NCI-H748 treated with DMSO at 0.1 percent for 48 hours (cell line): ENCODE results near the gene TAAR5.
"Not testable (repeated sequence)": the region's sequence is repeated elsewhere in the genome, so short reads cannot be mapped to it uniquely, and the experiment has no call there.

ENCODE experiments used
- DNase-seq: peaks from one replicate; lab custom pipeline; 2025; lab: John Stamatoyannopoulos, UW

Gene TAAR5

DNA sequence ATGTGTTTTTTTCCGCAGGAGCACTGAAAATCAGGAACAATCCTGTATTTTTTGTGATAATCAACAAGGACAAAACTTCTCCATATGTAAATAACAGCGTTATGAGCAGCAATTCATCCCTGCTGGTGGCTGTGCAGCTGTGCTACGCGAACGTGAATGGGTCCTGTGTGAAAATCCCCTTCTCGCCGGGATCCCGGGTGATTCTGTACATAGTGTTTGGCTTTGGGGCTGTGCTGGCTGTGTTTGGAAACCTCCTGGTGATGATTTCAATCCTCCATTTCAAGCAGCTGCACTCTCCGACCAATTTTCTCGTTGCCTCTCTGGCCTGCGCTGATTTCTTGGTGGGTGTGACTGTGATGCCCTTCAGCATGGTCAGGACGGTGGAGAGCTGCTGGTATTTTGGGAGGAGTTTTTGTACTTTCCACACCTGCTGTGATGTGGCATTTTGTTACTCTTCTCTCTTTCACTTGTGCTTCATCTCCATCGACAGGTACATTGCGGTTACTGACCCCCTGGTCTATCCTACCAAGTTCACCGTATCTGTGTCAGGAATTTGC, 19.2 kb downstream of the TAAR5 start, which contains the start of gene TAAR6:
Gene TAAR6, plus strand, starts transcription at position 102 of the 557 bp plus-strand sequence. Its CDS starts 0 bp downstream, at position 102.
- DNase-seq, result no peak

GRCh38 chr6:132569170-132569569, 20.4 kb downstream of the TAAR5 start:
- no peak for DNase-seq

DNA sequence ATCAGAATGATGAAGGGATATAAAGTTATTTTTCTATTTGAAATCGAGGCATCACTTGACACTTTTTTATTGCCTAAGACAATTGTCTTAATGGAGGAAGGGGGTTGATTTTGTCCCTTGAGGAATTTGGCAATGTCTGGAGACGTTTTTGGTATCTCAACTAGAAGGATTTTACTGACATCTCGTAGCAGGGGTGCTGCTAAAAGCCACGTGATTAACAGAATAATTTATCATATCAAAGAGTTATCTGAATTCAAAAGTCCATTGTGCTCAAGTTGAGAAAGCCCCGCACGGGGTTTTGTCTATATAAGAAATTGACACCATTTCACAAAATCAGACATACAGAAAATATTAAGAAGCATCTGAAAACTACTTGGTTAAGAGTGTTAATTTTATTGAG, 20.9 kb downstream of the TAAR5 start:
- no peak for DNase-seq

DNA sequence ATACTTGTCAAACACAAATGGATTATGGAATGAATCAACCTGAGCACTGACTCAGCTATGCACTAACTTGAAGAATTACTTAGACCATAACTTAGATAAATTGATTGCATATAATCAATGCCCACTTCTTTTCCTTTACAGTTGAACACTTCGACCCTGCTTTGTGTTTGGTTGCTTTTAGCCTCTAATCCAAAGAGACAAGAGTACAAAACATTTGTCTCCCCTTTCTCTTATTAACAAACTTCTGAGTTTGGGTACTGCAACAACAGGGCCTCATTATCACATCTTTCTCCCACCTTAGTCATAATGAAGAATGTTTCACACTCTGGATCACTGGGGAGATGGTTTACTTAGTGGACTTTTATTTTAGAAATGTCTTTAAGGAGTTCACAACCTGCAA, 22.0 kb downstream of the TAAR5 start:
- DNase-seq, result no peak

DNA sequence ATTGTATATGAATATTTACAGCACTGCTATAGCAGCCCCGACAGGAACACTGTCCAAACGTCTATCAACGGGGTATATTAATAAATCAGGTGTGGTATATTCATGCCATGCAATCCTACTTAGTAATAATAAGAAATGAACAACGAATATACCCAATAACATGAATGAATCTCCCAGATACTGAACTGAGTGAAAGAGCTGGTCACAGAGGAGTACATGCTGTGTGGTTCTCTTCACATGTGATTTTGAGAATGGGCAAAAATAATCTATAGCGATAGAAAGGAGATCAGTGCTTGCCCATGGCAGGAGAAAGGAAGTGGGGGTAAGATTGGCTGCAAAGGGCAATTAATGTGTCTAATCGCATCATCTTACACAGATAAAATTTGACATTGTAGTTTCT, 23.1 kb downstream of the TAAR5 start:
- no peak for DNase-seq

DNA sequence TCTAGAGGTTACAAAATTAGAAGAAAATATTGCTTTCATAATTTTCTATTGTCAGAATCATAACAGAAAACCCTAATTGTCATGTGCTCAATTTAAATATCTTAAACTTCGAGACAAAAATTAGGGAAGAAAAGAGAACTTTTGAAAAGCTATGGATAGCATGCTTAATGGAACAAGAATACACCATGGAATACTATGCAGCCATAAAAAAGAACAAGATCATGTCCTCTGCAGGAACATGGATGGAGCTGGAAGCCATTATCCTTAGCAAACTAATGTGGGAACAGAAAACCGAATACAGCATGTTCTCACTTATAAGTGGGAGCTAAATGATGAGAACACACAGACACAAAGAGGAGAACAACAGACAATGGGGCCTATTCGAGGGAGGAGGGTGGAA, 29.5 kb downstream of the TAAR5 start:
- not testable (repeated sequence) for DNase-seq

- DNase-seq, result no peak
Measured at GRCh38 chr6:132552372-132552771, 37.2 kb downstream of the TAAR5 start, which contains the start of gene TAAR8. TSS of gene TAAR8 (plus strand) at chr6:132552672. CDS start at chr6:132552693, 21 bp downstream.

- no peak for DNase-seq
Measured at GRCh38 chr6:132551214-132551613, 38.3 kb downstream of the TAAR5 start.

DNA sequence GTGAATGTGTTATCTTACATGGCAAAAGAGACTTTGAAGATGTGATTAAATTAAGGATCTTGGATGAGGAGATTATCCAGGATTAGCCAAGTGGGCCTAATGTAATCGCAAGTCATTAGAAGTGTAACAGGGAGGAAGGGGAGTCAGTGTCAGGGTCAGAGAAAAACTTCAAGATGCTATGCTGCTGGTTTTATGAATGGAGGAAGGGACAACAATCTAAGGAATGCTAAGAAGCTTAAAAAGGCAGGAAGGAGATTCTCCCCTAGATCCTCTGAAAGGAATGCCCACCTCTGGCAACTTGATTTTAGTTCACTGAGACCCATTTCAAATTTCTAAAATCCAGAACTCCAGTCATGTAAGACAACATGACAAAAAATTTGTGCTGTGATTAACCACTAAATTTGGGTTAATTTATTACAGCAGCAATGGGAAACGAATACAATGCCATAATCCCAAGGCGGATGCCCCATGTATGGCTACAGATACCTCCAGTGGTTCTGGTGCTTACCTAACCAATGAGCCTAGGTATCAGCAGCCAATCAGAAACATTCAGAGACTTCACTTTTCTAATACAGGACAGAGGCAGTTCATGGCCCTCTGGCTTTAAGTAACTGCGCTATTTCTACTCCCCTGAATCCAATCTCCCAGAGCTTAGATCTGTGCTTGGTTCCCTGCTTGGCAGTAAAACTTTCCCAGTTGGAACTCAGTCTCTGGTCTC, 40.6 kb downstream of the TAAR5 start:
- no peak for DNase-seq

- no peak for DNase-seq
Measured at GRCh38 chr6:132544826-132545225, 44.7 kb downstream of the TAAR5 start.
